ENCODE measurements around the gene CMSS1.

The CMSS1 gene

DNA sequence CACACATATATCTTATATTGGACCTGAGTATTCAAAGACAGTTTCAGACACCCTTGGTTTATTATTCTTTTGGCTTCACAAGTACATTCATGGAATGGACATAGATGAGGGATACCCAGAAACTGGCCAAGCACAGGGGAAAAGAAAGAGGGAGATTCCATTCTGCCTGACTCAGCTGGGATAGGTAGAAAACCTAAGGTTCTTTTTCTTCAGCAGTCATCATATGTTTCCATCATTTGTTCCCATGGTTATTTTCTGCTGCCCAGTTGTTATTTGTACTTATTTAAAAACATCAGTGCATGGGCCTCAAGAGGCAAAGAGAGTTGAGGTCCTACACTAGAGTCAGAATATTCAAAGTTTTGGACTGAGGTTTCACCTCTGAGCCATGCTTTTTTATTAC is 204.8 kb downstream of the CMSS1 start:
- H4K5ac ChIP-seq (ENCODE audit: low read length): no peak overlapping the region
- H3K27me3 ChIP-seq (ENCODE audit: insufficient read depth, low read length, poor library complexity): no peaks in the 10 kb centered on the region
- H2BK15ac ChIP-seq (replicated peaks; ENCODE audit: low read depth): no peak overlapping the region
- no peak overlapping the region for H3K27ac ChIP-seq (ENCODE audit: low read depth, low read length)
- H3K9ac ChIP-seq (ENCODE audit: low read length): no peak overlapping the region
- H3K36me3 ChIP-seq (ENCODE audit: control insufficient read depth, insufficient read depth, low read length): no peaks in the 10 kb centered on the region
- H2AK5ac ChIP-seq (ENCODE audit: low read length): no peak overlapping the region
- no peak overlapping the region for H3K18ac ChIP-seq (ENCODE audit: low read length)
- no peak overlapping the region for H3K4ac ChIP-seq (ENCODE audit: low read depth, low read length)
- H2BK5ac ChIP-seq (ENCODE audit: low read length): no peak overlapping the region
- no peak overlapping the region for H4K8ac ChIP-seq (ENCODE audit: low read depth, low read length)
- H3K56ac ChIP-seq (ENCODE audit: low read length): no peak overlapping the region
- no peaks in the 10 kb centered on the region for H3K79me2 ChIP-seq (ENCODE audit: control insufficient read depth, insufficient read depth, low read length)
- H3K23ac ChIP-seq (ENCODE audit: low read length): no peak overlapping the region
- no peak overlapping the region for H3K4me2 ChIP-seq (ENCODE audit: low read length)
- H3K4me1 ChIP-seq (ENCODE audit: control insufficient read depth, low read depth, low read length): no peaks in the 10 kb centered on the region
- no peak overlapping the region for H2BK120ac ChIP-seq (ENCODE audit: low read depth, low read length)
- no peaks in the 10 kb centered on the region for H3K79me1 ChIP-seq (ENCODE audit: low read length)
- no peak overlapping the region for H3K4me3 ChIP-seq (ENCODE audit: low read length)
- DNase-seq: no peak

- no CpG with 5 or more reads among the region's 5 CpGs for WGBS (ENCODE audit: extremely low coverage, insufficient coverage, low lambda C conversion rate)
- H3K56ac ChIP-seq (ENCODE audit: low read length): no peak overlapping the region
- no peaks in the 10 kb centered on the region for H3K4me1 ChIP-seq (ENCODE audit: control insufficient read depth, low read depth, low read length)
- no peak overlapping the region for H4K8ac ChIP-seq (ENCODE audit: low read depth, low read length)
- H3K27ac ChIP-seq (ENCODE audit: low read depth, low read length): no peak overlapping the region
- no peak overlapping the region for H3K18ac ChIP-seq (ENCODE audit: low read length)
- H3K27me3 ChIP-seq (ENCODE audit: insufficient read depth, low read length, poor library complexity): no peaks in the 10 kb centered on the region
- no peak overlapping the region for H3K4ac ChIP-seq (ENCODE audit: low read depth, low read length)
- no peak overlapping the region for H4K5ac ChIP-seq (ENCODE audit: low read length)
- no peaks in the 10 kb centered on the region for H3K79me1 ChIP-seq (ENCODE audit: low read length)
- no peak overlapping the region for H3K23ac ChIP-seq (ENCODE audit: low read length)
- no peak for DNase-seq
- H2BK120ac ChIP-seq (ENCODE audit: low read depth, low read length): no peak overlapping the region
- no peaks in the 10 kb centered on the region for H3K36me3 ChIP-seq (ENCODE audit: control insufficient read depth, insufficient read depth, low read length)
- no peak overlapping the region for H3K4me3 ChIP-seq (ENCODE audit: low read length)
- no peak overlapping the region for H2BK5ac ChIP-seq (ENCODE audit: low read length)
- H3K79me2 ChIP-seq (ENCODE audit: control insufficient read depth, insufficient read depth, low read length): no peaks in the 10 kb centered on the region
- no peak overlapping the region for H2BK15ac ChIP-seq (replicated peaks; ENCODE audit: low read depth)
- no peak overlapping the region for H3K9ac ChIP-seq (ENCODE audit: low read length)
- no peak overlapping the region for H2AK5ac ChIP-seq (ENCODE audit: low read length)
- no peak overlapping the region for H3K4me2 ChIP-seq (ENCODE audit: low read length)
These were observed 205.5 kb downstream of the CMSS1 start for GRCh38 chr3:100023150-100023549.

DNA sequence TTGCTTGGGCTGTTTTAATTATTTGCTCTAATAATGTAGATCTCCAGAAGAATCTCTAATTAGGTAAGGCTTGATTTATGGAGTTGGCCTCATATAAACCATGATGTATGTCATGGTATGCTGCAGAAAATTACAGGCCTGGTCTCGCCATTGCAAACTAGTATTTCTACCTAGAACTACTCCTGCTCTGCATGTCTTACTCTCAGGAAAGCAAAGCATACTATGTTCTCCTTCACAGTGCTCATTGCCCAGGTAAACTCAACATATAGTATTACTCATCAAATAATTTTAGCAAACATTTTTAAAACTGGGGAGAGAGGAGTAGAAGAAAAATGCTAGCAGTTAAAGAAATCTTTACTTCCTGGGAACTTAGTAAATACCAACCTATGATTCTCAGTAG is 205.9 kb downstream of the CMSS1 start:
- no peak overlapping the region for H2BK15ac ChIP-seq (replicated peaks; ENCODE audit: low read depth)
- no CpG with 5 or more reads among the region's 1 CpG for WGBS (ENCODE audit: extremely low coverage, insufficient coverage, low lambda C conversion rate)
- H3K27ac ChIP-seq (ENCODE audit: low read depth, low read length): no peak overlapping the region
- no peak overlapping the region for H3K4ac ChIP-seq (ENCODE audit: low read depth, low read length)
- no peak overlapping the region for H3K4me3 ChIP-seq (ENCODE audit: low read length)
- H3K9ac ChIP-seq (ENCODE audit: low read length): no peak overlapping the region
- no peaks in the 10 kb centered on the region for H3K27me3 ChIP-seq (ENCODE audit: insufficient read depth, low read length, poor library complexity)
- no peak overlapping the region for H2AK5ac ChIP-seq (ENCODE audit: low read length)
- no peak overlapping the region for H2BK120ac ChIP-seq (ENCODE audit: low read depth, low read length)
- no peak overlapping the region for H4K5ac ChIP-seq (ENCODE audit: low read length)
- no peaks in the 10 kb centered on the region for H3K79me1 ChIP-seq (ENCODE audit: low read length)
- no peaks in the 10 kb centered on the region for H3K79me2 ChIP-seq (ENCODE audit: control insufficient read depth, insufficient read depth, low read length)
- H2BK5ac ChIP-seq (ENCODE audit: low read length): no peak overlapping the region
- no peak overlapping the region for H3K56ac ChIP-seq (ENCODE audit: low read length)
- no peaks in the 10 kb centered on the region for H3K36me3 ChIP-seq (ENCODE audit: control insufficient read depth, insufficient read depth, low read length)
- H3K4me1 ChIP-seq (ENCODE audit: control insufficient read depth, low read depth, low read length): no peaks in the 10 kb centered on the region
- H3K18ac ChIP-seq (ENCODE audit: low read length): no peak overlapping the region
- DNase-seq: no peak
- no peak overlapping the region for H3K4me2 ChIP-seq (ENCODE audit: low read length)
- no peak overlapping the region for H4K8ac ChIP-seq (ENCODE audit: low read depth, low read length)
- H3K23ac ChIP-seq (ENCODE audit: low read length): no peak overlapping the region

DNA sequence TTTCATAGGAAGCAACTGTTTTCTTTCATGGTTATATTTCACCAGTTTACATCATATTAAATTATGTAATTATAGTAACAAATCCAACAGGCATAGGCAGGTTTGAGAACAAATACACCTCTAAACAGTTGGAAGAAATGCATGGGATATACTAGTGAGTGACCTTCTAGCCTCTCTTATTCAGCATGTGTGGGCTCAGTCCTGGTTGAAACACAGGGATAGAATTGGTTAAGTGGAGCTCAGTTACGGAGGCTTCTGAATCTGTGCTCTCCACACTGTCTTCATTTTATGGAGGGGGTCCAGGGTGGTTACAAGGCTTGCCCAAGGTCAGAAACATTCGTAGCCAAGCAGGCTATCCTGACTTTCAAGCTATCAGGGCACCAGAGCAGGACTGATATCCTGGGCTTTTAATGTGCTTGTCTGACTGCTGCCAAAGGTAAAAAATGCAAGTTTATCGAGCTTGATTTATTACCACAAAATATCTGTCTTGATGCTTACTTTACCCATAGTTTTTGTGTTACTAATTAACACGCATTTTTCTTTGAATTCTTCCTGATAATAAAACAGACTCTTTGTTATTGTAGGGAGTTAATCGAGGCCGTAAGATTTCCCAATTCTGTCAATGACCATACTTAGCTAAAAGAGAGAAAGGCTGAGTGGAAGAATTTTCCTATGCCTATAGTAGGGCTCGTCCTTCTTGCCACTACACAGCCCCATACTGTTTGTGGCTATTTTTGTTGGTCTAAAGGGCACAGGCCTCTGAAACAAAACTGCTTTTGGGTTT is 207.1 kb downstream of the CMSS1 start:
- Histone ChIP-seq H3K23ac (ENCODE audit: low read length) (no peak overlapping the region), H3K4ac (ENCODE audit: low read depth, low read length) (no peak overlapping the region), H3K4me2 (ENCODE audit: low read length) (no peak overlapping the region), H3K4me3 (ENCODE audit: low read length) (no peak overlapping the region), H3K18ac (ENCODE audit: low read length) (no peak overlapping the region), H4K8ac (ENCODE audit: low read depth, low read length) (no peak overlapping the region), H3K36me3 (ENCODE audit: control insufficient read depth, insufficient read depth, low read length) (no peaks in the 10 kb centered on the region), H3K79me1 (ENCODE audit: low read length) (no peaks in the 10 kb centered on the region), H2BK120ac (ENCODE audit: low read depth, low read length) (no peak overlapping the region), H3K9ac (ENCODE audit: low read length) (no peak overlapping the region), H4K5ac (ENCODE audit: low read length) (no peak overlapping the region), H2BK15ac (replicated peaks; ENCODE audit: low read depth) (no peak overlapping the region), H2AK5ac (ENCODE audit: low read length) (no peak overlapping the region), H3K56ac (ENCODE audit: low read length) (no peak overlapping the region), H3K79me2 (ENCODE audit: control insufficient read depth, insufficient read depth, low read length) (no peaks in the 10 kb centered on the region), H3K27ac (ENCODE audit: low read depth, low read length) (no peak overlapping the region), H3K4me1 (ENCODE audit: control insufficient read depth, low read depth, low read length) (no peaks in the 10 kb centered on the region), H3K27me3 (ENCODE audit: insufficient read depth, low read length, poor library complexity) (no peaks in the 10 kb centered on the region), H2BK5ac (ENCODE audit: low read length) (no peak overlapping the region)
- DNase-seq: no peak
- WGBS (ENCODE audit: extremely low coverage, insufficient coverage, low lambda C conversion rate): no CpG with 5 or more reads among the region's 7 CpGs

- Histone ChIP-seq H3K79me1 (ENCODE audit: low read length) (no peaks in the 10 kb centered on the region), H2AK5ac (ENCODE audit: low read length) (no peak overlapping the region), H2BK15ac (replicated peaks; ENCODE audit: low read depth) (no peak overlapping the region), H3K4me1 (ENCODE audit: control insufficient read depth, low read depth, low read length) (no peaks in the 10 kb centered on the region), H3K27me3 (ENCODE audit: insufficient read depth, low read length, poor library complexity) (no peaks in the 10 kb centered on the region), H4K5ac (ENCODE audit: low read length) (no peak overlapping the region), H3K9ac (ENCODE audit: low read length) (no peak overlapping the region), H3K56ac (ENCODE audit: low read length) (no peak overlapping the region), H4K8ac (ENCODE audit: low read depth, low read length) (no peak overlapping the region), H3K27ac (ENCODE audit: low read depth, low read length) (no peak overlapping the region), H3K4me3 (ENCODE audit: low read length) (no peak overlapping the region), H2BK120ac (ENCODE audit: low read depth, low read length) (no peak overlapping the region), H2BK5ac (ENCODE audit: low read length) (no peak overlapping the region), H3K79me2 (ENCODE audit: control insufficient read depth, insufficient read depth, low read length) (no peaks in the 10 kb centered on the region), H3K4ac (ENCODE audit: low read depth, low read length) (no peak overlapping the region), H3K4me2 (ENCODE audit: low read length) (no peak overlapping the region), H3K18ac (ENCODE audit: low read length) (no peak overlapping the region), H3K23ac (ENCODE audit: low read length) (no peak overlapping the region), H3K36me3 (ENCODE audit: control insufficient read depth, insufficient read depth, low read length) (no peaks in the 10 kb centered on the region)
- DNase-seq: no peak
- WGBS (ENCODE audit: extremely low coverage, insufficient coverage, low lambda C conversion rate): no CpG with 5 or more reads among the region's 1 CpG
These were observed 209.7 kb downstream of the CMSS1 start for GRCh38 chr3:100027321-100027720.

DNA sequence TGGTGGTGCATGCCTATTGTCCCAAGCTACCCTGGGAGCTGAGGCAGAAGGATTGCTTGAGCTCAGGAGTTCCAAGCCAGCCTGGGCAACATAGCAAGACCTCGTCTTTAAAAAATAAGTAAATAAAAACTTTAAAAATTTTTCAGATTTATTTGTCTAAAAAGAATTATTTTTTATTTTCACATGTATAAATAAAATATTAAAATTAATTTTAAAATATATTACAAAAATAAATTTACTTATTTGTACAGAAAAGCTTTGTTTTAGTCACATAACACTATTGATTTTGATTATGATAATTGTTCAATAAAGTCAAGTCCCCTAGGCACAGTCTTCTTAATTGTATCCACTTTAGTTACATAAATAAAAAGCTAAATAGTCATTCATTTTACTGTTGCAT is 211.4 kb downstream of the CMSS1 start:
- no peak overlapping the region for H4K5ac ChIP-seq (ENCODE audit: low read length)

More for the DNA sequence above, 211.4 kb downstream of the CMSS1 start:
- H3K9ac ChIP-seq (ENCODE audit: low read length): no peak overlapping the region
- H2BK15ac ChIP-seq (replicated peaks; ENCODE audit: low read depth): no peak overlapping the region
- H4K8ac ChIP-seq (ENCODE audit: low read depth, low read length): no peak overlapping the region
- H3K79me2 ChIP-seq (ENCODE audit: control insufficient read depth, insufficient read depth, low read length): no peaks in the 10 kb centered on the region
- no peak overlapping the region for H3K56ac ChIP-seq (ENCODE audit: low read length)
- no peak overlapping the region for H3K23ac ChIP-seq (ENCODE audit: low read length)
- H3K36me3 ChIP-seq (ENCODE audit: control insufficient read depth, insufficient read depth, low read length): no peaks in the 10 kb centered on the region
- no peak overlapping the region for H2BK120ac ChIP-seq (ENCODE audit: low read depth, low read length)
- no peak overlapping the region for H2AK5ac ChIP-seq (ENCODE audit: low read length)
- H3K4me2 ChIP-seq (ENCODE audit: low read length): no peak overlapping the region
- H3K18ac ChIP-seq (ENCODE audit: low read length): no peak overlapping the region
- H3K79me1 ChIP-seq (ENCODE audit: low read length): no peaks in the 10 kb centered on the region
- DNase-seq: no peak
- no peak overlapping the region for H3K27ac ChIP-seq (ENCODE audit: low read depth, low read length)
- H3K4me3 ChIP-seq (ENCODE audit: low read length): no peak overlapping the region
- H3K4ac ChIP-seq (ENCODE audit: low read depth, low read length): no peak overlapping the region
- WGBS (ENCODE audit: extremely low coverage, insufficient coverage, low lambda C conversion rate): no CpG with 5 or more reads among the region's 1 CpG
- H3K27me3 ChIP-seq (ENCODE audit: insufficient read depth, low read length, poor library complexity): no peaks in the 10 kb centered on the region
- peaks cover 2% of the 10 kb centered on the region for H3K4me1 ChIP-seq (ENCODE audit: control insufficient read depth, low read depth, low read length)
- no peak overlapping the region for H2BK5ac ChIP-seq (ENCODE audit: low read length)
